HG02938 (cell line): ENCODE data around the gene LRRC36.

Source experiments
- ATAC-seq: cut with Tn5 transposase; IDR thresholded peaks from one replicate; pipeline ENCODE4 v1.9.1; 2021; ENCODE audit warnings: mild to moderate bottlenecking, moderate library complexity; ENCODE audit not compliant: unreplicated experiment

The LRRC36 gene

GRCh38 chr16:67419931-67420330 lies 93.3 kb downstream of the LRRC36 start:
- no peak for ATAC-seq

DNA sequence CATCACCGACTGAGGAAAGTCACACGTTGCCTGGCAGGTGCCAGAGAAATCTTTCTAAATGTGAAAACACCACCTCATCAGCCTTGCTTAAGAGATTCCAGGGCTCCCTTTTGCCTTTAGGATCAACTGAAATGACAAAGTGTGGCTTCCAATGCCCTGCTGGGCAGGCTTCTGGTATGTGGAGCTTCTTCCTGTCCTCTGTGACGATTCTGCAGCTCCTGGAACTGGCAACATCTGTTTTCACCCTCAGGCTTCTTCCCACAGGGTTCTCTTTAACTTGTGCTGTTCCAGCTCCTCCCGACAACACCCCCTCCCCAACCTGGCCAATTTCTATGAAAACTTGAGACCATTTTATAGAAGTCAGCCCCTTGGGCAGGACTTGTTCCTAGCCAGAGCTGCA lies 94.4 kb downstream of the LRRC36 start:
- no peak for ATAC-seq

GRCh38 chr16:67423015-67423414 lies 96.4 kb downstream of the LRRC36 start:
- ATAC-seq, result no peak

DNA sequence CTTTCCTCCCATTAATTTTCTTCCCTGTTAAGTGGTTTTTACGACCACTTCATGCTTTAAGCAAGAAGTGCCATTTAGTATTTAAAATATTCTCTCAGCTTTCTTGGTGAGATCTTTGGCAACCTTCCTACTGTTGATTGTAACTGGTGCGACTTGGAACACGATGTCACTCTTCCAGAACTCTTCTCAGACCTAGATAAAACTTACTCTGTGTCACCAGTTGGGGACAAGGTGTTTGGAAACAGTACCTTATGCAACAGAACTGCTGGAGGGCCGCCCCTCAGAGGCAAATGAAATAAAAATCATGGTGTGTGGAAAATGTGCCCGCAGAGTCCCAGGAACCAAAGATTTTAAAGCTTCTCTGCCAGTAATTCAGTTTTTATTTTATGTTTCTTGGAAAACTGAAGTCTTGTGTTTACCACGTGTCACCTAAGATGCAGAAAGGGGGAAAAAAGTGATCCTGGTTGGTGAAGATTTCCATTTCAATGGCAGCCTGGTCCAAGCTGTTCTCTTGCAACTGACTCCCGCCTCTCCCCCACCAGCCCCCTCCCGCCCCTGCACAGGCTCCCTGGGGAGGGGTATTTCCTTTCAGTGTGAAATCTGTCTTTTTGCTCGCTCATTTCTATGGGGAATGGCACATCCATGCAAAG lies 97.1 kb downstream of the LRRC36 start:
- ATAC-seq, result no peak

DNA sequence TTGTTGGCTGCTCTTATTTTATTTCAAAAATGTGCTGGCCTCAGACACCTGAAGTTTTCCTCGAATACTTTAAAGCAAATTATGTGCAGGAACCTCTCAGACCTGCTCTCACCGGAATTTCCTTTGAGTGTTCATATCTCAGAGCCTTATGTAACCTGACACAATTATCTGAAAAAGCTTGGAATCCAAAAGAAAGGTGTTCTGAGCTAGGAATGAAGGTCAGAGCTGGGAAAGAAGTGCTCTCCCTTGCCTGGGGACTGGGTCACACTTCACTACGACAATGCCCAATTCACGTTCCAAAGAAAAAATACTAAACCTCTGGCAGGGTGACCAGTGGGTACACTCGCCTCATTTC lies 97.6 kb downstream of the LRRC36 start:
- no peak for ATAC-seq

DNA sequence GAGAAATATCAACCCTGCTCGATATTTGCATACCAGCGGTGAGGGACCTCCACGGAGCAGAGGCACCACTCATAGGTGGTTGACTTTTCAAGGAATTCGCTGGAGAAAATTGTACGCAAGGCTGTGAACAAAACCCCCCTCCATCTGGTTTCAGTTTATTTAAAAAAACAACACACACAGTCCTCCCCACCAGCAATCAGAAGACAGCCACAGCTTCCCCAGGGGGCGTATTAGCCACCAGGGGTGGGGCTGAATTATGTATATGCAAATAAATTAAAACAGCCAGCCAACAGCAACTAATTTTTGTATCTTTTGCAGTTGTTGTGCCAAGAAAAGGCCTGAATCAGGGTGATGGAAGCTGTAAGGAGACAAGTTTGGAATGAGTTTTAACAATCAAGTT lies 98.4 kb downstream of the LRRC36 start:
- ATAC-seq, result no peak

- ATAC-seq, result no peak
Measured at GRCh38 chr16:67425580-67425979, 99.0 kb downstream of the LRRC36 start.

GRCh38 chr16:67426022-67426421 lies 99.4 kb downstream of the LRRC36 start:
- no peak for ATAC-seq

- no peak for ATAC-seq
Measured at GRCh38 chr16:67426950-67427349, 100.3 kb downstream of the LRRC36 start.

DNA sequence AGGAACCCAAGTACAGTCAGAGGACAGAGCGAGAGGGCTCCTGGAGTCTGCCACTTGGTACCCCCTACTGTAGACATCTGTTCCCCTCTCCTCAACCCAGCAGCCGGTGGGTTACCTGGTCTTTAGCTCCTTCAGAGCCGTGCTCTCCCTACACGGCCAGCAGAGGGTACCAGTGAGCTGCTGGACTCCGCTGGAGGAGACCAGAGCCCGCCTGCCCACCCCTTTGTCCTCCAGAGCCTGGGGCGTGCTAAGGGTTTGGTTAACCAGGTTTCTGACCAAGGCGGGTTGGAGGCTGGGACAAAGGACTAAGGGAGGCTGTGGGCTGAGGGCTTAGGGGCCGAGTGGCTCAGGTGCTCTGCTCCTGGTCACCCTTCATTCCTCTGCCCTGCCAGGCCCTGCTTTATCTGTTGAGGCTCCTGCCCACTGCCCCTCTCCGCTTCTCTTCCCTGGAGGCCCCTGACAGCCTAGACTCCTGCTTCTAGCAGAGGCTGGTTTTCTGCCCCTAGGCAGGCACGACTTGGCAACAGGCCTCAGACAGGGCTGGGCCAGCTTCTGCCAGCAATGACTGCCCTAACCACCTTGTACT lies 101.6 kb downstream of the LRRC36 start:
- no peak for ATAC-seq

DNA sequence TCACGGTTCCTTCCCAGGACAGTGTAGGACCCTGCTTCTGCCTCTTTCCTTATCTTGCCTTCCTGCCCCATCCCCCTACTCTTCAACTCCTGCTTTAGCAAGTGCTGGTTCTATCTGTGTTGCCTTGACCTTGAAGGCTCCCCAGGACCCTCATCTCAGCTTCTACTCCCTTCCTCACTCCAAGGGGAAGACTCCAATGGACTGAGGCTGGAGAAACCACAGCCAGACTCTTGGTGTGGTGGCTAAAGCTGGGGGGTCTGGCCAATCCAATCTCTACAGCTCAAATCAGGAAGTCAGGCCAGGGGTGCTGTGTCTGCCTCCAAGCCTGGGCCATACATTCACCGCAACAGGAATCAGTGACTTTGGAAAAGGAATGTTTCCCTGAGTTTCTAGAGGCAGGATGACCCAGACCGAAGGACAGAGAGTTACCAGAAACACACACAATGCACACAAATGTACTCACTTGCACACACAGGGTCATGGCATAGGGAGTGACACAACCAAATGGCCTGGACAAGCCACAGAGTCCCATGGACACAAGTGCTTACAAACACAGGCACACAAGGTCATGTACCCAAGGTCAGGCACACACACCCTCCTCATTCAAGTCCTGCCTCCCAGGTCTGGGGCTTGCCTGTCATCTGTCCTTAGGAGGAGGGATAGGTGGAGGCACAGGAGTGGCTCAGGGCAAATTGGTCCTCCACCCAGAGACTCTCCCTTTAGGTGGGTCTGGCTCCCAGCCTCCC lies 102.6 kb downstream of the LRRC36 start:
- no peak for ATAC-seq

DNA sequence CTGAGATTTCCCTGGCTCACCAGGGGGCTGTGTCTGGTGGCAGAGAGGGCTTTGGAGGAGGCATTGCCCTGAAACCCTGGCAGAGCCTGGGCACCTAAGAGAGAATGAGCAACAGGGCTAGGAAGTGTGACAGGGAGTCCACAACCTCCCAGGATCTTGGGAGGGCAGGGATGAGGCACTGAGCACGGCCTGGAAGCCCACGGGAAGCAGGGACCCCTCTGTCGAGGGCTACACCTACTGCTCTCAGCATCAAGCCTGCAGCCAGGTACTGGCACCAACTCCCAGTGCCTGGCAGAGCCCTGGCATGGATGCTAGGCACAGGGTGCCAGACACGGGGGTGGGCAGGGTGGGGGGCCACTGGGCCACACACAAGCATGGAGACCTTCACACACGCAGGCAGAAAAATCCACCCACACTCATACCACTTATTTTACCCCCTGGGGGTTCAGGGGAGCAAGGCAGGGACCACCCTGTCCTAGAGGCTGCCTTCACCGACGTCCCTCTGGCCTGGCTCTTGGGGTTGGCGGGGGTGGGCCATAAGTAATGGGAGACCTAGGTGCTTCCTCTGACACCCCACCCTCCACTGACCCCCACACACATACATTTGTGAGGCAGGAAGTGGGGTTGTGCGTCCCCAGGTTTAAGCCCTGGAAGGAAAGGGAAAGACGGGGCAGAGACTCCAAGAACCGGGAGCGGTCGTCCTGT lies 103.3 kb downstream of the LRRC36 start:
- no peak for ATAC-seq

DNA sequence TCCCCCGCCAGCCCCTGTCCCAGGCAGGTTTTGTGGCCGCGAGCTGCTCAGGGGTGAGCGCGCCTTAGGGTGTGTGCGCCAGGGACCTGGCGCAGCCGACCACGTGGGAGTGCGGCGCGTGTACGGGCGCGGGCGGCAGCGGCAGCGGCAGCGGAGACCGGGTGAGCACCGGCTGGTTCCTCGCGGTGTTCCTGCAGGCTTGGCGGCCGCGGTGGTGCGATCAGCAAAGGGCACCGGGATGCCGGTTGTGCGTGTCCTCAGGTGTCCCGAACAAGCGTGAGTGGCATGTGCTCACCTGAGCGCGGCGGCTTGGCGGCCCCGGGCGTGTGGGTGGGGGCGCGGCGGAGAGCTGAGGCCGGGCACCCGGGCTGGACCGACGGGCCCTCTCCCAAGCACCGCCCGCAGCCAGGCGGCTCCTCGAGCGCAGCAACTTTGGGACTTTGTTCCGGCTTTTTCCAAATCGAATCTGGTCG lies 103.9 kb downstream of the LRRC36 start:
- no peak for ATAC-seq

- ATAC-seq, result no peak
Measured at GRCh38 chr16:67430977-67431774, 104.6 kb downstream of the LRRC36 start, which contains the start of gene HSD11B2. Gene HSD11B2 (plus strand): TSS chr16:67431121. CDS start chr16:67431249, 128 bp downstream.

DNA sequence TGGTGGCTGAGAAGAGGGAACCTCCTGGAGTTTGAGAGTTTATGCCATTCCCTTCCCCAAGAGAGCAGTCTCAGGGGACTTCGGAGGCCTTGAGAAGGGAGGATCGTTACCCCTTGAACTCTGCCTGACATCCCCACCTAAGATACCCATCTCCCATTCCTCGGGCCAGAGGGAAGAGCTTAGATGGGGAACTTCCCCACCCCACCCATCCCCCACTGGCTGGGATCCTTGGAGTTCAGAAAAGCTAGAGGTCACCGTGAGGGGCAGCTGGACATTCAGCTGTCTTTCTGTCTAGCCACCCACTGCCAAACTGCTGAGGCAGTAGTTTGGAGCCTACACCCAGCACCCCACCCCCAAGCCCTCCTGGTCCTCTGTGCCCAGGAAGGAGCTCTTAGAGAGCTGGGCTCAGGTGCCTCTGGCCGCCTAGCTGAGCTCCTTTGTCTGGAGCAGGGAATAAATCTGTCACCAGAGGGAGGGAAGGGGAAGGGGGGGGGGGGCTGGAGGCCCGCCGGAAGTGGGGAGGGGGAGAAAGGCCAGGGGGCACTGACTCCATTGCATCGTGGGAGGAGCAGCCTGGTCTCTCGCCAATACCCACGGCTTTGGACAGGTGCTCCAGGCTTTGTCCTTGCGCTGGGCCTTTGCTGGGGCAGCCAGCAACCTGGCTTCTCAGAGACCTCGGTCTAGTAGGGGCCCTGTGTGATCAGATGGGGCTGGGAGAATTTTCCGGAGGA lies 105.3 kb downstream of the LRRC36 start:
- ATAC-seq, result no peak

DNA sequence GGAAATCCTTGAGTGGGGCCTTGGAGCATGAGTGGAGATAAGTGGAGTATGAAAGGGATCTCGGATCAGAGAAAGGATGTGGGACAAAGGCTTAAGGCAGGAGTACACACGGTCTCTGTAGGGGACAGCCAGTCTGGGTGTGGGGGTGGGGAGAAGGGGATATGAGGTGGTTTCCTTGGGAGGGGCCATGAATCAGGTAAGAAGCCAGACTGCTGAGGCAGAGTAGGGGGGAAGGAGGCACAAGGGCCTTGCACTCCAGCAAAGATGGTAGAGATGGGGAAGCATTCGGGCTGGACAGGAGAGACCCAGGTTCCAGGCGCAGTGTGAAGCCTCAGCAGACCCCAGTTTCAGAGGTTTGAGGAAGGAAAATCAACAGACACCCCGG lies 105.9 kb downstream of the LRRC36 start:
- no peak for ATAC-seq

GRCh38 chr16:67433131-67433719 lies 106.6 kb downstream of the LRRC36 start:
- no peak for ATAC-seq
